ENCODE measurements around the gene SERP2. TPM values are rescaled to one million over a fixed set of nuclear protein-coding genes. Genes with fewer than 3 reads are reported as not detected.

SERP2 gene
- total and polyA plus RNA-seq, 9 of the 15 experiments (the other 6 are each of a cell fraction or from before 2014, with no cell fraction given), result 0.13 TPM; not detected in 8

DNA sequence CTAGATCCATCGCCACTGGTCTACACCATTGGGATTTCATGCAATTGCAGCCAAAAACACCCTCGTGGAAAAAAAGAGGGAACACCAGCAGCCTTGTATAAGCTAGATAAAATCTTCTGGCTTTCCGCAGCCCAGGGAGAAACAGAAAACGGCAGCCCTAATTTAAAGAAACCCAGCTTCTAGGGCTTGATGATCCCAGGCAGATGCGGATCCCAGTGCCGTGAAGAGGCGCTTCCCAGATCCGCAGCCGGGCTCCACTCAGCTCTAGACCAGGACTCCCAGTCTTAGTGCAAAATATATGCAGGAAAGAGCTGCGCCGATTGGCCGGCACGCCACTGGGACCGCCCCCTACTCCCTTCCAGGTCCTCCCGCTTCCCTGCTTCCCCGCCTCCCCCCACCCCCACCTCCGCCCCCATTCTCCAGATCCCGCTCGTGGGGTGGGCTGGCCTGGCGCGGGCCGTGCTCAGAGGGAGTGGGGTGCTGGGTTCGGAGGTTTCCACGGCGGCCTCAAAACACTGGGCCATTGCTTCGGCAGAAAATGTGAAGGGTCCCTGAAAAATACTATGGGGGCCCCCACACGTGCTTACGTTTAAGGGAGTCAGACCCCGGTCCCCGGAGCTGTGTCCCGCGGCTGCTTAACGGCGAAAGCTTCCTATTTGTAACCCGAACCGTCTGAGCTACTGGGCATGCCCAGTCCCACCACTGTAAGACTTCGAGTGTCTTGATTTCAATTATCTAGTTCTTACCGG is 63.1 kb downstream of the SERP2 start (continued):
- TF ChIP-seq ZNF592 (IDR thresholded peaks at IDR 0.05), result no peak
- TF ChIP-seq PTTG1 (tag; IDR thresholded peaks at IDR 0.05; ENCODE audit: low read depth), result no peak
- TF ChIP-seq ZNF165 (CRISPR knock-in tag; IDR thresholded peaks at IDR 0.05; ENCODE audit: borderline replicate concordance), result no peak
- TF ChIP-seq, protein P1, sequence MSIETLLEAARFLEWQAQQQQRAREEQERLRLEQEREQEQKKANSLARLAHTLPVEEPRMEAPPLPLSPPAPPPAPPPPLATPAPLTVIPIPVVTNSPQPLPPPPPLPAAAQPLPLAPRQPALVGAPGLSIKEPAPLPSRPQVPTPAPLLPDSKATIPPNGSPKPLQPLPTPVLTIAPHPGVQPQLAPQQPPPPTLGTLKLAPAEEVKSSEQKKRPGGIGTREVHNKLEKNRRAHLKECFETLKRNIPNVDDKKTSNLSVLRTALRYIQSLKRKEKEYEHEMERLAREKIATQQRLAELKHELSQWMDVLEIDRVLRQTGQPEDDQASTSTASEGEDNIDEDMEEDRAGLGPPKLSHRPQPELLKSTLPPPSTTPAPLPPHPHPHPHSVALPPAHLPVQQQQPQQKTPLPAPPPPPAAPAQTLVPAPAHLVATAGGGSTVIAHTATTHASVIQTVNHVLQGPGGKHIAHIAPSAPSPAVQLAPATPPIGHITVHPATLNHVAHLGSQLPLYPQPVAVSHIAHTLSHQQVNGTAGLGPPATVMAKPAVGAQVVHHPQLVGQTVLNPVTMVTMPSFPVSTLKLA (conservative IDR thresholded peaks at IDR 0.05), result peak; percentile 45 to 57; a peak in 3 of 4 replicates
- TF ChIP-seq BHLHE40 (IDR thresholded peaks at IDR 0.05; ENCODE audit: low read length), result peak; percentile 38; the same call in 1 of the 2 replicates
- TF ChIP-seq PATZ1 (CRISPR knock-in tag; IDR thresholded peaks at IDR 0.05; ENCODE audit: borderline replicate concordance), result no peak
- no peak for TF ChIP-seq KLF16 (IDR thresholded peaks at IDR 0.05)
- TF ChIP-seq GATA2 (CRISPR knock-in tag; IDR thresholded peaks at IDR 0.05), result peak; percentile 44; the same call in 1 of the 2 replicates
- TF ChIP-seq, protein P2, sequence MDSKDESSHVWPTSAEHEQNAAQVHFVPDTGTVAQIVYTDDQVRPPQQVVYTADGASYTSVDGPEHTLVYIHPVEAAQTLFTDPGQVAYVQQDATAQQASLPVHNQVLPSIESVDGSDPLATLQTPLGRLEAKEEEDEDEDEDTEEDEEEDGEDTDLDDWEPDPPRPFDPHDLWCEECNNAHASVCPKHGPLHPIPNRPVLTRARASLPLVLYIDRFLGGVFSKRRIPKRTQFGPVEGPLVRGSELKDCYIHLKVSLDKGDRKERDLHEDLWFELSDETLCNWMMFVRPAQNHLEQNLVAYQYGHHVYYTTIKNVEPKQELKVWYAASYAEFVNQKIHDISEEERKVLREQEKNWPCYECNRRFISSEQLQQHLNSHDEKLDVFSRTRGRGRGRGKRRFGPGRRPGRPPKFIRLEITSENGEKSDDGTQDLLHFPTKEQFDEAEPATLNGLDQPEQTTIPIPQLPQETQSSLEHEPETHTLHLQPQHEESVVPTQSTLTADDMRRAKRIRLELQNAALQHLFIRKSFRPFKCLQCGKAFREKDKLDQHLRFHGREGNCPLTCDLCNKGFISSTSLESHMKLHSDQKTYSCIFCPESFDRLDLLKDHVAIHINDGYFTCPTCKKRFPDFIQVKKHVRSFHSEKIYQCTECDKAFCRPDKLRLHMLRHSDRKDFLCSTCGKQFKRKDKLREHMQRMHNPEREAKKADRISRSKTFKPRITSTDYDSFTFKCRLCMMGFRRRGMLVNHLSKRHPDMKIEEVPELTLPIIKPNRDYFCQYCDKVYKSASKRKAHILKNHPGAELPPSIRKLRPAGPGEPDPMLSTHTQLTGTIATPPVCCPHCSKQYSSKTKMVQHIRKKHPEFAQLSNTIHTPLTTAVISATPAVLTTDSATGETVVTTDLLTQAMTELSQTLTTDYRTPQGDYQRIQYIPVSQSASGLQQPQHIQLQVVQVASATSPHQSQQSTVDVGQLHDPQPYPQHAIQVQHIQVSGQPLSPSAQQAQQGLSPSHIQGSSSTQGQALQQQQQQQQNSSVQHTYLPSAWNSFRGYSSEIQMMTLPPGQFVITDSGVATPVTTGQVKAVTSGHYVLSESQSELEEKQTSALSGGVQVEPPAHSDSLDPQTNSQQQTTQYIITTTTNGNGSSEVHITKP (IDR thresholded peaks at IDR 0.05; ENCODE audit: partially characterized antibody), result peak; percentile 30
- TF ChIP-seq, protein P3, sequence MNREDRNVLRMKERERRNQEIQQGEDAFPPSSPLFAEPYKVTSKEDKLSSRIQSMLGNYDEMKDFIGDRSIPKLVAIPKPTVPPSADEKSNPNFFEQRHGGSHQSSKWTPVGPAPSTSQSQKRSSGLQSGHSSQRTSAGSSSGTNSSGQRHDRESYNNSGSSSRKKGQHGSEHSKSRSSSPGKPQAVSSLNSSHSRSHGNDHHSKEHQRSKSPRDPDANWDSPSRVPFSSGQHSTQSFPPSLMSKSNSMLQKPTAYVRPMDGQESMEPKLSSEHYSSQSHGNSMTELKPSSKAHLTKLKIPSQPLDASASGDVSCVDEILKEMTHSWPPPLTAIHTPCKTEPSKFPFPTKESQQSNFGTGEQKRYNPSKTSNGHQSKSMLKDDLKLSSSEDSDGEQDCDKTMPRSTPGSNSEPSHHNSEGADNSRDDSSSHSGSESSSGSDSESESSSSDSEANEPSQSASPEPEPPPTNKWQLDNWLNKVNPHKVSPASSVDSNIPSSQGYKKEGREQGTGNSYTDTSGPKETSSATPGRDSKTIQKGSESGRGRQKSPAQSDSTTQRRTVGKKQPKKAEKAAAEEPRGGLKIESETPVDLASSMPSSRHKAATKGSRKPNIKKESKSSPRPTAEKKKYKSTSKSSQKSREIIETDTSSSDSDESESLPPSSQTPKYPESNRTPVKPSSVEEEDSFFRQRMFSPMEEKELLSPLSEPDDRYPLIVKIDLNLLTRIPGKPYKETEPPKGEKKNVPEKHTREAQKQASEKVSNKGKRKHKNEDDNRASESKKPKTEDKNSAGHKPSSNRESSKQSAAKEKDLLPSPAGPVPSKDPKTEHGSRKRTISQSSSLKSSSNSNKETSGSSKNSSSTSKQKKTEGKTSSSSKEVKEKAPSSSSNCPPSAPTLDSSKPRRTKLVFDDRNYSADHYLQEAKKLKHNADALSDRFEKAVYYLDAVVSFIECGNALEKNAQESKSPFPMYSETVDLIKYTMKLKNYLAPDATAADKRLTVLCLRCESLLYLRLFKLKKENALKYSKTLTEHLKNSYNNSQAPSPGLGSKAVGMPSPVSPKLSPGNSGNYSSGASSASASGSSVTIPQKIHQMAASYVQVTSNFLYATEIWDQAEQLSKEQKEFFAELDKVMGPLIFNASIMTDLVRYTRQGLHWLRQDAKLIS (CRISPR knock-in tag; IDR thresholded peaks at IDR 0.05), result no peak

All from K562 (cell line).